ENCODE data around the gene ZNF792.

Gene ZNF792

GRCh38 chr19:34964598-34964997 lies 569 bp upstream of the ZNF792 start:
- TF ChIP-seq EZH2 (IDR thresholded peaks at IDR 0.05), result no peak
- TF ChIP-seq FOXP2 (optimal IDR thresholded peaks at IDR 0.05; ENCODE audit: control extremely low read depth, extremely low read length, insufficient read depth), result no peak
- no peak for TF ChIP-seq POLR2AphosphoS5 (IDR thresholded peaks at IDR 0.05; ENCODE audit: borderline replicate concordance, low read depth, low read length)
- no peak overlapping the region for H3K9ac ChIP-seq (ENCODE audit: insufficient read length)
- H3K27ac ChIP-seq, result no peak overlapping the region
- no peak overlapping the region for H3K4me3 ChIP-seq
- no peaks in the 10 kb centered on the region for H3K36me3 ChIP-seq (ENCODE audit: insufficient read depth, low read length)
- no peaks in the 10 kb centered on the region for H3K9me3 ChIP-seq (ENCODE audit: low read depth, low read length)
- DNase-seq (ENCODE audit: low read depth, low spot score), result no peak

GRCh38 chr19:34962687-34963572 lies 1.1 kb downstream of the ZNF792 start:
- no peak for TF ChIP-seq EZH2 (IDR thresholded peaks at IDR 0.05)
- peak overlapping the region; percentile 58 for H3K4me3 ChIP-seq
- H3K9me3 ChIP-seq (ENCODE audit: low read depth, low read length), result peaks cover 4% of the 10 kb centered on the region; the same call in 1 of the 2 replicates
- H3K27ac ChIP-seq, result no peak overlapping the region
- no peak for DNase-seq (ENCODE audit: low read depth, low spot score)
- H3K9ac ChIP-seq (ENCODE audit: insufficient read length), result no peak overlapping the region
- H3K36me3 ChIP-seq (ENCODE audit: insufficient read depth, low read length), result no peaks in the 10 kb centered on the region

- Histone ChIP-seq H3K9ac (ENCODE audit: insufficient read length) (no peak overlapping the region), H3K36me3 (ENCODE audit: insufficient read depth, low read length) (no peaks in the 10 kb centered on the region), H3K27ac (no peak overlapping the region), H3K9me3 (ENCODE audit: low read depth, low read length) (peaks cover 8% of the 10 kb centered on the region; the same call in 1 of the 2 replicates), H3K4me3 (peak overlapping the region; percentile 6; the same call in 1 of the 2 replicates)
- DNase-seq (ENCODE audit: low read depth, low spot score), result no peak
- TF ChIP-seq FOXP2 (optimal IDR thresholded peaks at IDR 0.05; ENCODE audit: control extremely low read depth, extremely low read length, insufficient read depth) (no peak), POLR2AphosphoS5 (IDR thresholded peaks at IDR 0.05; ENCODE audit: borderline replicate concordance, low read depth, low read length) (no peak), EZH2 (IDR thresholded peaks at IDR 0.05) (no peak)
These were observed 2.0 kb downstream of the ZNF792 start for GRCh38 chr19:34961775-34962686.

- DNase-seq (ENCODE audit: low read depth, low spot score), result no peak
- Histone ChIP-seq H3K9ac (ENCODE audit: insufficient read length) (no peak overlapping the region), H3K9me3 (ENCODE audit: low read depth, low read length) (peaks cover 8% of the 10 kb centered on the region; the same call in 1 of the 2 replicates), H3K4me3 (no peak overlapping the region), H3K27ac (no peak overlapping the region), H3K36me3 (ENCODE audit: insufficient read depth, low read length) (no peaks in the 10 kb centered on the region)
- TF ChIP-seq POLR2AphosphoS5 (IDR thresholded peaks at IDR 0.05; ENCODE audit: borderline replicate concordance, low read depth, low read length) (no peak), EZH2 (IDR thresholded peaks at IDR 0.05) (no peak), FOXP2 (optimal IDR thresholded peaks at IDR 0.05; ENCODE audit: control extremely low read depth, extremely low read length, insufficient read depth) (no peak)
These were observed 2.9 kb downstream of the ZNF792 start for GRCh38 chr19:34960940-34961679.

- TF ChIP-seq POLR2AphosphoS5 (IDR thresholded peaks at IDR 0.05; ENCODE audit: borderline replicate concordance, low read depth, low read length) (no peak), EZH2 (IDR thresholded peaks at IDR 0.05) (no peak), FOXP2 (optimal IDR thresholded peaks at IDR 0.05; ENCODE audit: control extremely low read depth, extremely low read length, insufficient read depth) (no peak)
- H3K36me3 ChIP-seq (ENCODE audit: insufficient read depth, low read length), result no peaks in the 10 kb centered on the region
These were observed 3.8 kb downstream of the ZNF792 start for GRCh38 chr19:34960103-34960805.

GRCh38 chr19:34959021-34959420 lies 5.0 kb downstream of the ZNF792 start:
- H3K9ac ChIP-seq (ENCODE audit: insufficient read length), result no peak overlapping the region
- no peak overlapping the region for H3K4me3 ChIP-seq
- H3K36me3 ChIP-seq (ENCODE audit: insufficient read depth, low read length), result no peaks in the 10 kb centered on the region
- H3K27ac ChIP-seq, result no peak overlapping the region
- no peak for DNase-seq (ENCODE audit: low read depth, low spot score)
- peaks cover 8% of the 10 kb centered on the region; the same call in 1 of the 2 replicates for H3K9me3 ChIP-seq (ENCODE audit: low read depth, low read length)
- TF ChIP-seq FOXP2 (optimal IDR thresholded peaks at IDR 0.05; ENCODE audit: control extremely low read depth, extremely low read length, insufficient read depth), result no peak
- no peak for TF ChIP-seq EZH2 (IDR thresholded peaks at IDR 0.05)
- TF ChIP-seq POLR2AphosphoS5 (IDR thresholded peaks at IDR 0.05; ENCODE audit: borderline replicate concordance, low read depth, low read length), result no peak

More at GRCh38 chr19:34960103-34960805, 3.8 kb downstream of the ZNF792 start:
- DNase-seq (ENCODE audit: low read depth, low spot score), result no peak
- peaks cover 8% of the 10 kb centered on the region; the same call in 1 of the 2 replicates for H3K9me3 ChIP-seq (ENCODE audit: low read depth, low read length)
- H3K4me3 ChIP-seq, result no peak overlapping the region
- no peak overlapping the region for H3K9ac ChIP-seq (ENCODE audit: insufficient read length)
- H3K27ac ChIP-seq, result no peak overlapping the region
